Liver (tissue), 9 donors: ENCODE data around the gene KAZN. TPM values are rescaled to one million over a fixed set of nuclear protein-coding genes. Genes with fewer than 3 reads are reported as not detected.

Experiments
- DNase-seq: peaks from one replicate; pipeline ENCODE4 v3.0.0-alpha.2; 2017; ENCODE audit warnings: low spot score
- H3K27ac ChIP-seq, 2 donors: one replicate each; pipeline ENCODE4 v1.7.0; 2013; ENCODE audit warnings: inconsistent platforms in 2 of 2, low read length in 2 of 2, control low read depth in 1 of 2, low read depth in 1 of 2, mild to moderate bottlenecking in 1 of 2
- H3K27me3 ChIP-seq, 4 donors: one replicate each; pipeline versions ENCODE4 v1.6.1 to v1.7.0; 2013; ENCODE audit warnings: low read length in 3 of 4, inconsistent platforms in 1 of 4, mild to moderate bottlenecking in 1 of 4, moderate library complexity in 1 of 4; ENCODE audit not compliant: control insufficient read depth in 4 of 4, insufficient read depth in 4 of 4
- H3K36me3 ChIP-seq, 4 donors: one replicate each; pipeline versions ENCODE4 v1.6.1 to v1.7.0; 2013; ENCODE audit warnings: low read length in 3 of 4, mild to moderate bottlenecking in 3 of 4, low read depth in 1 of 4, moderate library complexity in 1 of 4; ENCODE audit not compliant: control insufficient read depth in 4 of 4, insufficient read depth in 3 of 4
- H3K4me1 ChIP-seq, 4 donors: one replicate each; pipeline versions ENCODE4 v1.6.1 to v1.7.0; 2013; ENCODE audit warnings: low read length in 3 of 4, mild to moderate bottlenecking in 3 of 4, moderate library complexity in 1 of 4; ENCODE audit not compliant: control insufficient read depth in 4 of 4, insufficient read depth in 4 of 4
- H3K4me3 ChIP-seq, 3 donors: one replicate each; pipeline versions ENCODE4 v1.6.1 to v1.7.0; 2013; ENCODE audit warnings: low read length in 3 of 3, control low read depth in 1 of 3, low read depth in 1 of 3, mild to moderate bottlenecking in 1 of 3
- H3K9ac ChIP-seq, 2 donors: one replicate each; pipeline ENCODE4 v1.7.0; 2013; ENCODE audit warnings: low read length in 2 of 2, mild to moderate bottlenecking in 2 of 2, moderate library complexity in 2 of 2, control low read depth in 1 of 2, low read depth in 1 of 2
- H3K9me3 ChIP-seq, 4 donors: one replicate each; pipeline versions ENCODE4 v1.6.1 to v1.7.0; 2013; ENCODE audit warnings: low read length in 3 of 4; ENCODE audit not compliant: control insufficient read depth in 4 of 4
- ATF3 ChIP-seq: IDR thresholded peaks from 2 replicates; pipeline ENCODE4 v1.6.1; 2016; ENCODE audit warnings: antibody characterized with exemption
- CTCF ChIP-seq: fragments of 150-350 bp; IDR thresholded peaks from 2 replicates; pipeline ENCODE4 v1.5.1; 2017; ENCODE audit warnings: improper control_type of control experiment, low read depth, low read length; ENCODE audit not compliant: missing input control
- EGR1 ChIP-seq, 2 donors: IDR thresholded peaks; 2 replicates each; pipeline ENCODE4 v1.6.1; 2016 to 2018; ENCODE audit warnings: antibody characterized with exemption in 2 of 2, low read depth in 2 of 2
- FOXA1 ChIP-seq: IDR thresholded peaks from 2 replicates; pipeline ENCODE4 v1.6.1; 2016; ENCODE audit warnings: antibody characterized with exemption
- FOXA2 ChIP-seq: IDR thresholded peaks from 2 replicates; pipeline ENCODE4 v1.6.1; 2016; ENCODE audit warnings: antibody characterized with exemption
- GABPA ChIP-seq, 2 donors: IDR thresholded peaks in 1 of 2; conservative IDR thresholded peaks in 1 of 2; 2 replicates each; pipeline ENCODE4 v1.6.1; 2016; ENCODE audit warnings: antibody characterized with exemption in 2 of 2, mild to moderate bottlenecking in 1 of 2, moderate library complexity in 1 of 2
- HNF4A ChIP-seq, 2 donors: conservative IDR thresholded peaks; 2 replicates each; pipeline ENCODE4 v1.6.1; 2016; ENCODE audit warnings: antibody characterized with exemption in 2 of 2, mild to moderate bottlenecking in 2 of 2
- HNF4G ChIP-seq: IDR thresholded peaks from 2 replicates; pipeline ENCODE4 v1.6.1; 2016; ENCODE audit warnings: antibody characterized with exemption
- JUND ChIP-seq, 2 donors: IDR thresholded peaks; 2 replicates each; pipeline ENCODE4 v1.6.1; 2016; ENCODE audit warnings: antibody characterized with exemption in 2 of 2
- MAX ChIP-seq: IDR thresholded peaks from 2 replicates; pipeline ENCODE4 v1.6.1; 2016; ENCODE audit warnings: antibody characterized with exemption
- NR2F2 ChIP-seq: IDR thresholded peaks from 2 replicates; pipeline ENCODE4 v1.6.1; 2016; ENCODE audit warnings: antibody characterized with exemption
- RAD21 ChIP-seq, 2 donors: IDR thresholded peaks; 2 replicates each; pipeline ENCODE4 v1.6.1; 2016; ENCODE audit warnings: antibody characterized with exemption in 2 of 2, mild to moderate bottlenecking in 2 of 2
- REST ChIP-seq: IDR thresholded peaks from 2 replicates; pipeline ENCODE4 v1.6.1; 2016; ENCODE audit warnings: antibody characterized with exemption, mild to moderate bottlenecking
- SP1 ChIP-seq: IDR thresholded peaks from 2 replicates; pipeline ENCODE4 v1.6.1; 2018; ENCODE audit warnings: antibody characterized with exemption, mild to moderate bottlenecking
- TAF1 ChIP-seq: conservative IDR thresholded peaks from 2 replicates; pipeline ENCODE4 v1.6.1; 2016; ENCODE audit warnings: antibody characterized with exemption, mild to moderate bottlenecking
- YY1 ChIP-seq: IDR thresholded peaks from 2 replicates; pipeline ENCODE4 v1.6.1; 2016; ENCODE audit warnings: antibody characterized with exemption, mild to moderate bottlenecking
- ZBTB33 ChIP-seq: IDR thresholded peaks from 2 replicates; pipeline ENCODE4 v1.6.1; 2016; ENCODE audit warnings: antibody characterized with exemption
- WGBS: extraction: QIAGEN DNeasy Blood & Tissue Kit; methylation state at CpG from one replicate; pipeline ENCODE4 v1.1.7; 2013; 5-methylcytosine and 5-hydroxymethylcytosine counted together
- polyA plus RNA-seq, 2 donors: library from polyadenylated mRNA; stranded (reverse) in 1 of 2; unstranded in 1 of 2; fragments of 200-250 nt in 1 of 2; fragments of >200 nt in 1 of 2; fragmentation: Nextera tagmentation in 1 of 2; extraction: Ambion mirVana in 1 of 2; gene quantifications; one replicate each; pipeline versions ENCODE4 v1.2.1 to v1.2.3, GENCODE V29; 2013 to 2015
- total RNA-seq, 2 donors: library from RNA; depleted of rRNA; stranded (reverse); fragments of >200 nt; gene quantifications; one replicate each; pipeline ENCODE4 v1.2.3, GENCODE V29; 2014
- donor health status: healthy.
- donor health status: healthy.
- donor health status: healthy.
- donor health status: healthy.
- donor health status: healthy.

KAZN gene
- total and polyA plus RNA-seq, 4 donors: 1.9 to 6.9 (median 2.4) TPM

- WGBS: 96% methylated on average over 29 of the region's 29 CpGs
- Histone ChIP-seq H3K9ac (no peak overlapping the region), H3K27me3 (no peaks in the 10 kb centered on the region), H3K4me1 (no peaks in the 10 kb centered on the region), H3K9me3 (no peaks in the 10 kb centered on the region), H3K4me3 (no peak overlapping the region), H3K27ac (no peak overlapping the region), H3K36me3 (no peaks in the 10 kb centered on the region)
- no peak for DNase-seq
- TF ChIP-seq FOXA2 (no peak), YY1 (no peak), REST (no peak), EGR1 (IDR thresholded peaks at IDR 0.05; ENCODE audit: low read depth in 2 of 2) (no peak), HNF4A (conservative IDR thresholded peaks at IDR 0.05) (no peak), RAD21 (IDR thresholded peaks at IDR 0.05) (no peak), FOXA1 (no peak), TAF1 (no peak), JUND (IDR thresholded peaks at IDR 0.05) (no peak), ATF3 (no peak), NR2F2 (no peak), GABPA (IDR thresholded peaks at IDR 0.05 in 1 of 2, conservative IDR thresholded peaks at IDR 0.05 in 1 of 2) (no peak)
Measured at GRCh38 chr1:15055736-15056415, 457.4 kb downstream of the KAZN start.

- no peaks in the 10 kb centered on the region for H3K4me1 ChIP-seq
- no peak for DNase-seq
- no peaks in the 10 kb centered on the region for H3K27me3 ChIP-seq
- H3K4me3 ChIP-seq: no peak overlapping the region
- no peak overlapping the region for H3K27ac ChIP-seq
- H3K36me3 ChIP-seq: no peaks in the 10 kb centered on the region
- no peaks in the 10 kb centered on the region for H3K9me3 ChIP-seq
- no peak overlapping the region for H3K9ac ChIP-seq
- no peak for TF ChIP-seq FOXA2
- no peak for TF ChIP-seq CTCF
- TF ChIP-seq FOXA1: no peak
- TF ChIP-seq YY1: no peak
- no peak for TF ChIP-seq RAD21 (IDR thresholded peaks at IDR 0.05)
- no peak for TF ChIP-seq MAX
- no peak for TF ChIP-seq JUND (IDR thresholded peaks at IDR 0.05)
- no peak for TF ChIP-seq HNF4A (conservative IDR thresholded peaks at IDR 0.05)
- no peak for TF ChIP-seq EGR1 (IDR thresholded peaks at IDR 0.05; ENCODE audit: low read depth in 2 of 2)
- no peak for TF ChIP-seq NR2F2
- TF ChIP-seq SP1: no peak
- TF ChIP-seq ZBTB33: no peak
- TF ChIP-seq HNF4G: no peak
- no peak for TF ChIP-seq TAF1
- TF ChIP-seq GABPA (IDR thresholded peaks at IDR 0.05 in 1 of 2, conservative IDR thresholded peaks at IDR 0.05 in 1 of 2): no peak
- TF ChIP-seq ATF3: no peak
- 90% methylated on average over 4 of the region's 4 CpGs for WGBS
Measured at GRCh38 chr1:15056515-15057285, 458.2 kb downstream of the KAZN start.
